Upper lobe of right lung (tissue), 1 donor: Measurements from ENCODE around the gene OR6B2. TPM values are rescaled to one million over a fixed set of nuclear protein-coding genes. Genes with fewer than 3 reads are reported as not detected.

ENCODE experiments used
- ATAC-seq: fragments of 200-7000 bp; cut with Tn5 transposase; one replicate; pipeline ENCODE4 v1.9.1; 2020; ENCODE audit warnings: mild to moderate bottlenecking, moderate library complexity
- DNase-seq: peaks from one replicate; pipeline ENCODE4 v3.0.0-alpha.2; 2020
- H3K27ac ChIP-seq: fragments of 200-600 bp; one replicate; pipeline ENCODE4 v1.8.0; 2022
- H3K27me3 ChIP-seq: fragments of 200-600 bp; one replicate; pipeline ENCODE4 v1.8.0; 2022; ENCODE audit warnings: mild to moderate bottlenecking
- H3K36me3 ChIP-seq: fragments of 200-600 bp; one replicate; pipeline ENCODE4 v1.8.0; 2022
- H3K4me1 ChIP-seq: fragments of 200-600 bp; one replicate; pipeline ENCODE4 v1.8.0; 2022
- H3K4me3 ChIP-seq: fragments of 200-600 bp; one replicate; pipeline ENCODE4 v1.8.0; 2022; ENCODE audit warnings: mild to moderate bottlenecking
- H3K9me3 ChIP-seq: fragments of 200-600 bp; one replicate; pipeline ENCODE4 v1.8.0; 2022
- CTCF ChIP-seq: fragments of 200-600 bp; IDR thresholded peaks from one replicate; pipeline ENCODE4 v1.8.0; 2022; ENCODE audit warnings: antibody characterized with exemption
- intact Hi-C: fragments of 100-400 bp; cut with DNase I; formaldehyde crosslinking; loops from one replicate; pipeline ENCODE4 v1.11.0; 2022
- total RNA-seq: library from RNA; stranded (reverse); fragmentation: NEBNext Ultra II Directional; extraction: Animal tissue kit (Norgen Biotek cat#: 25700); gene quantifications from one replicate; pipeline ENCODE4 v1.2.1, GENCODE V29; 2021
- donor health status: DM: no; HTN: yes; CAD: no; lungs with severe emphysema.

The OR6B2 gene
- total RNA-seq, 1 donor from 2014 or later = not detected

GRCh38 chr2:240000671-240001070 lies 29.6 kb downstream of the OR6B2 start:
- no peak for TF ChIP-seq CTCF
- Histone ChIP-seq H3K27me3 (no peaks in the 10 kb centered on the region), H3K27ac (no peak overlapping the region), H3K9me3 (no peaks in the 10 kb centered on the region), H3K36me3 (peaks cover 82% of the 10 kb centered on the region), H3K4me1 (no peaks in the 10 kb centered on the region), H3K4me3 (no peak overlapping the region)
- ATAC-seq = no peak
- no peak for DNase-seq
- intact Hi-C loops = no loop called here

DNA sequence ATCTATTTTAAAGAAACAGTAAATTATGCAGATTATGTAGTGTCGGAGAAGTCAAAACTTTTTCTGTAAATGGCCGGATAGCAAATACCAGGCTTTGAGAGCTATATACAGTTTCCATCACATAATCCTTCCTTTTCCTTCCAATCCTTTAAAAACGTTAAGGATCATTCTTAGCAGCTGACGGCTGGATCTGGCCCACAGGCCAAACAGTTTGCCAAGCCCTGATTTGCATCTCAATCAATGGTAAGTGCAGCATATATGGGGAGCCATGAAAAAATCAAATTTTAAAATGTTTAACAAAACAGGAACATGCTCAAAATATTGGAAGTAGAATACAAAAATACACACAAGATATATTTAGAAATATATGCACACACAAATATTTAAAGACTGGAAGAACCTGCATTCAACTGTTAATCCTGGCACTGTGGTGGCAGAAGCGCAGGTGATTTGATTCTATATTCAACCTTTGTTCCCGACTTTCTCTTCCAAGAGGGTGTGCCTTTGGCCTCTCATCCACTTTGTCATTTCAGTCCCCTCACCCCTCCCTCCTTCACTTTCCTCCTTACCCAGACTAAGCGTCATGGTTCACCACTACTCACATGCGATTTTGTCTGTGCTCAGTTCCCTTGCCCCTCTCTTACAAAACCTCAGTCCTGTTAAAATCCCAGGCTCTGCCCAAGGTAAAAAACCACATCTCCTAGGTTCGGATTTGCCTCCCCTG lies 32.4 kb downstream of the OR6B2 start:
- Histone ChIP-seq H3K9me3 (no peaks in the 10 kb centered on the region), H3K4me1 (no peaks in the 10 kb centered on the region), H3K27me3 (no peaks in the 10 kb centered on the region), H3K27ac (no peak overlapping the region), H3K36me3 (peaks cover 59% of the 10 kb centered on the region), H3K4me3 (no peak overlapping the region)
- intact Hi-C loops = no loop called here
- no peak for TF ChIP-seq CTCF
- DNase-seq (no peak), ATAC-seq (no peak)

- Histone ChIP-seq H3K27ac (no peak overlapping the region), H3K9me3 (no peaks in the 10 kb centered on the region), H3K4me3 (no peak overlapping the region), H3K4me1 (no peaks in the 10 kb centered on the region), H3K27me3 (no peaks in the 10 kb centered on the region), H3K36me3 (peaks cover 51% of the 10 kb centered on the region)
- no peak for DNase-seq
- ATAC-seq = no peak
- intact Hi-C loops = no loop called here
- TF ChIP-seq CTCF = no peak
Measured at GRCh38 chr2:239994086-239994485, 36.1 kb downstream of the OR6B2 start.

- H3K4me1 ChIP-seq = no peaks in the 10 kb centered on the region
- H3K4me3 ChIP-seq = no peak overlapping the region
- H3K27ac ChIP-seq = no peak overlapping the region
- DNase-seq (no peak), ATAC-seq (no peak)
- intact Hi-C loops = no loop called here
- no peak for TF ChIP-seq CTCF
- H3K9me3 ChIP-seq = no peaks in the 10 kb centered on the region
- H3K27me3 ChIP-seq = no peaks in the 10 kb centered on the region
- H3K36me3 ChIP-seq = peaks cover 51% of the 10 kb centered on the region
Measured at GRCh38 chr2:239993291-239993690, 36.9 kb downstream of the OR6B2 start.

DNA sequence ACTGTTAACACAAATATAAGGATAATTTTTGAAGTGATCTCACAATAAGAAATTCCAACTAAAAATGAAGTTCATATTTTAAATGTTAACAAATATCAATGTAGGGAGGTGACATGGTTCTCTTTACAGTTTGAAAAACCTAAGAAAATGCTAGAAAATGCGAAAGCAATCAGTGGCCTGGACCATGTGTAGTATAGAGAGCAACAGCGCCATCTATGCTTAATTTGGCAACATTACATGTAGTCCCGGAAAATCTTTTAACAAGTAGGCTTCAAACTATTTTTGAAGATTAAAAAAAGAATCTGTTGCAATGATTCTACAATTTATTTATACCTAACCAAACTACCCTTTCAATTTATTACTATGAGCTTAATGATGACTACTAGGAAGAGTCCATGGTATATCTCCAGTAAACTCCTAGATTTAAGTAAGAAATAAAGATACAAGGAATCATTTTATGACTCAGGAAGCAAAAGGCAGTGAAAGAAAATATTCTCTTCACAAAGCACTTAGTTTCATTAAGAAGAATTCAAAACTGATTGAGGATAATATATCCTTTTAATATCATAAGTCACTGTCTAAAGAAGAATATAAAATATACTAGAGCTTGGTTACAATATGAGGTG lies 38.4 kb downstream of the OR6B2 start:
- intact Hi-C loops = no loop called here
- H3K36me3 ChIP-seq = peaks cover 55% of the 10 kb centered on the region
- DNase-seq = no peak
- H3K4me1 ChIP-seq = no peaks in the 10 kb centered on the region
- no peak overlapping the region for H3K27ac ChIP-seq
- H3K9me3 ChIP-seq = no peaks in the 10 kb centered on the region
- ATAC-seq = peak; percentile 74
- H3K27me3 ChIP-seq = no peaks in the 10 kb centered on the region
- no peak overlapping the region for H3K4me3 ChIP-seq
- peak; percentile 87 for TF ChIP-seq CTCF
